DOHH2 (cell line): ENCODE results near the gene PPP3CA.

Experiments
- CTCF ChIP-seq: fragments of 200-600 bp; sonication (generic); IDR thresholded peaks from one replicate; pipeline ENCODE4 v1.5.1; 2014; ENCODE audit warnings: antibody characterized with exemption, mild to moderate bottlenecking, low read depth, low read length; ENCODE audit not compliant: poor library complexity, severe bottlenecking
- EZH2phosphoT487 ChIP-seq: fragments of 200-600 bp; sonication (generic); IDR thresholded peaks from 2 replicates; pipeline ENCODE4 v1.6.1; 2017; ENCODE audit warnings: borderline replicate concordance, mild to moderate bottlenecking, antibody characterized with exemption, low read length, moderate library complexity, mixed read lengths

- TF ChIP-seq CTCF (no peak), EZH2phosphoT487 (no peak)
Observed at GRCh38 chr4:101280866-101281600, 66.3 kb downstream of the PPP3CA start.
